HUES6 (cell line): ENCODE measurements around the gene GTF3C1.

Source experiments
- H3K27ac ChIP-seq: 2 replicates; pipeline ENCODE4 v1.7.0; 2013; ENCODE audit warnings: low read depth, mild to moderate bottlenecking, low read length, inconsistent platforms
- H3K27me3 ChIP-seq: 2 replicates; pipeline ENCODE4 v1.6.1; 2013; ENCODE audit warnings: low read length; ENCODE audit not compliant: control insufficient read depth, insufficient read depth
- H3K36me3 ChIP-seq: 2 replicates; pipeline ENCODE4 v1.6.1; 2013; ENCODE audit warnings: low read length; ENCODE audit not compliant: control insufficient read depth, insufficient read depth
- H3K4me1 ChIP-seq: 2 replicates; pipeline ENCODE4 v1.6.1; 2013; ENCODE audit warnings: low read length; ENCODE audit not compliant: control insufficient read depth, insufficient read depth
- H3K4me3 ChIP-seq: 2 replicates; pipeline ENCODE4 v1.5.1; 2013; ENCODE audit warnings: low read depth, low read length
- H3K9ac ChIP-seq: one replicate; pipeline ENCODE4 v1.6.1; 2013; ENCODE audit warnings: mild to moderate bottlenecking, low read length
- H3K9me3 ChIP-seq: 2 replicates; pipeline ENCODE4 v1.6.1; 2013; ENCODE audit warnings: low read depth, low read length; ENCODE audit not compliant: control insufficient read depth, insufficient read depth

GTF3C1 gene

GRCh38 chr16:27498916-27499658 lies 50.6 kb downstream of the GTF3C1 start:
- no peaks in the 10 kb centered on the region for H3K9me3 ChIP-seq
- no peak overlapping the region for H3K9ac ChIP-seq
- peaks cover 98% of the 10 kb centered on the region for H3K36me3 ChIP-seq
- no peak overlapping the region for H3K27ac ChIP-seq
- H3K27me3 ChIP-seq = no peaks in the 10 kb centered on the region
- no peaks in the 10 kb centered on the region for H3K4me1 ChIP-seq
- no peak overlapping the region for H3K4me3 ChIP-seq

- Histone ChIP-seq H3K4me1 (no peaks in the 10 kb centered on the region), H3K9me3 (no peaks in the 10 kb centered on the region), H3K9ac (no peak overlapping the region), H3K27me3 (no peaks in the 10 kb centered on the region), H3K27ac (no peak overlapping the region), H3K4me3 (no peak overlapping the region), H3K36me3 (peaks cover 98% of the 10 kb centered on the region)
Observed at GRCh38 chr16:27498031-27498825, 51.5 kb downstream of the GTF3C1 start.

DNA sequence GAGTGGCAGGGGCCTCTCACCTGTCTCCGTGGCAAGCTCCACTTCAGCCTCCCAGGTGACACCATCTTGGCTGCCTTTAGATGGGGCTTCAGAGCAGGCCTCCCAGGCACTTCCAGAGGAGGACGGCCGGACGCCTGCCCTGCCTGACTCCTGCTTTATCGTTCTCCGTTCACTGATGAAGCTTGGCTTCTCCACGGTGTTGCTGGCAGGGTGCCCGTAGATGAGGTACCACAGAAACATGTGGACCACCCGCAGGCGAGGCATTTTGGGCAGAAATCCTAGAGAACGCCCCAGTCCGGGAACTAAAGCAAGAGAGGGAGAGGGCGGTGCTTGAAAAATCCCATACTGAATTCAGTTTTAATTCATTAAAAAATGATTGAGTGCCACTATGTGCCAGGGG lies 54.5 kb downstream of the GTF3C1 start:
- Histone ChIP-seq H3K9me3 (no peaks in the 10 kb centered on the region), H3K27me3 (no peaks in the 10 kb centered on the region), H3K36me3 (peaks cover 98% of the 10 kb centered on the region), H3K27ac (no peak overlapping the region), H3K4me3 (no peak overlapping the region), H3K9ac (no peak overlapping the region), H3K4me1 (no peaks in the 10 kb centered on the region)

DNA sequence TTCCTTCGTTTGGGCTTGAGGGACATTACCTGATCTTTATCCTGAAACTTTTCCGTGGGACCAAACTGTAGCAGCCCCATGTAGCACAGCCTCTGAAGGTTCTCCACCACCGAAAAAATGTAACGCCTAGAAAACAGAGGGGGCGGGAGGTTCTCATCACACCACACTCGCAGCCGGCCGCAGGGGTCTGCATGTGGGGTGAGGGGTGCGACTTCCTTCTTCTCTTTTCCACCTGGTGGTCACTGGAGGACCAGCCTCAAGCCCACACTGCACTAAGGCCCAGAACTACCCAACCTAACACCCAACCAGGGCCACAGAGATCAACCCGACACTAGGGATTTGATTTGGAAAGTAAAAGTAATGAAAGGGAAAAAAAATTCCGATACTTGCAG lies 57.1 kb downstream of the GTF3C1 start:
- H3K9me3 ChIP-seq = no peaks in the 10 kb centered on the region
- H3K9ac ChIP-seq = no peak overlapping the region
- H3K4me3 ChIP-seq = no peak overlapping the region
- 0 out of 2 replicates have a peak overlapping the region, but pooled peaks have one; percentile 26 for H3K27ac ChIP-seq
- peaks cover 99% of the 10 kb centered on the region for H3K36me3 ChIP-seq
- H3K27me3 ChIP-seq = no peaks in the 10 kb centered on the region
- H3K4me1 ChIP-seq = no peaks in the 10 kb centered on the region

GRCh38 chr16:27491894-27492587 lies 57.7 kb downstream of the GTF3C1 start:
- peaks cover 99% of the 10 kb centered on the region for H3K36me3 ChIP-seq
- no peak overlapping the region for H3K4me3 ChIP-seq
- H3K27ac ChIP-seq = peak overlapping the region; percentile 26; the same call in 1 of the 2 replicates
- H3K27me3 ChIP-seq = no peaks in the 10 kb centered on the region
- no peaks in the 10 kb centered on the region for H3K4me1 ChIP-seq
- no peaks in the 10 kb centered on the region for H3K9me3 ChIP-seq
- H3K9ac ChIP-seq = no peak overlapping the region

GRCh38 chr16:27489906-27490305 lies 59.8 kb downstream of the GTF3C1 start:
- H3K4me3 ChIP-seq = no peak overlapping the region
- no peak overlapping the region for H3K9ac ChIP-seq
- no peaks in the 10 kb centered on the region for H3K9me3 ChIP-seq
- H3K27ac ChIP-seq = no peak overlapping the region
- H3K4me1 ChIP-seq = no peaks in the 10 kb centered on the region
- H3K36me3 ChIP-seq = peaks cover 99% of the 10 kb centered on the region
- H3K27me3 ChIP-seq = no peaks in the 10 kb centered on the region

- Histone ChIP-seq H3K9ac (no peak overlapping the region), H3K27ac (no peak overlapping the region), H3K36me3 (peaks cover 99% of the 10 kb centered on the region), H3K4me3 (no peak overlapping the region), H3K4me1 (no peaks in the 10 kb centered on the region), H3K9me3 (no peaks in the 10 kb centered on the region), H3K27me3 (no peaks in the 10 kb centered on the region)
Observed at GRCh38 chr16:27489421-27489820, 60.3 kb downstream of the GTF3C1 start.

DNA sequence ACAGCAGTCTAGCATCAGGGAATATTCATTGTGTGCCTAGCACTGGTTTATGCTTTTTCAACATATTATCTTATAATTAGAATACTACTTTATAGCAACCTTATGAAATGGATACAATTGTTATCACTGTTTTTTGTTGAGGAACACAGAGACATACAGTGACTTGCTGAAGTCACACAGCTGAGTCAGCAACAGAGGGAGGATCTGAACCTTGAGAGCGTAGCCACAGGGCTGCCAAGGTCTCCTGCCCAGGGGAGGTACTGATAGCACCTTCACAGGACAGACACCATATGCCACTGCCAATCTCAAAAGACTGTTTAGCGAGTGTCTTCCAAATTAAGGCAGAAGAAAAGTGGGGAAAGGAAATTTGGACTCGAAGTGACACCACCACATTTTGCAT lies 63.0 kb downstream of the GTF3C1 start:
- peaks cover 100% of the 10 kb centered on the region for H3K36me3 ChIP-seq

GRCh38 chr16:27486344-27486743 lies 63.4 kb downstream of the GTF3C1 start:
- H3K27me3 ChIP-seq = no peaks in the 10 kb centered on the region
- no peak overlapping the region for H3K27ac ChIP-seq
- no peaks in the 10 kb centered on the region for H3K4me1 ChIP-seq
- H3K9ac ChIP-seq = no peak overlapping the region
- no peak overlapping the region for H3K4me3 ChIP-seq
- peaks cover 100% of the 10 kb centered on the region for H3K36me3 ChIP-seq
- H3K9me3 ChIP-seq = no peaks in the 10 kb centered on the region

More for the DNA sequence above, 63.0 kb downstream of the GTF3C1 start:
- Histone ChIP-seq H3K27ac (no peak overlapping the region), H3K27me3 (no peaks in the 10 kb centered on the region), H3K9ac (no peak overlapping the region), H3K9me3 (no peaks in the 10 kb centered on the region), H3K4me3 (no peak overlapping the region), H3K4me1 (no peaks in the 10 kb centered on the region)

GRCh38 chr16:27485811-27486210 lies 63.9 kb downstream of the GTF3C1 start:
- Histone ChIP-seq H3K9ac (no peak overlapping the region), H3K27me3 (no peaks in the 10 kb centered on the region), H3K9me3 (no peaks in the 10 kb centered on the region), H3K4me3 (no peak overlapping the region), H3K4me1 (no peaks in the 10 kb centered on the region), H3K27ac (no peak overlapping the region), H3K36me3 (peaks cover 100% of the 10 kb centered on the region)

DNA sequence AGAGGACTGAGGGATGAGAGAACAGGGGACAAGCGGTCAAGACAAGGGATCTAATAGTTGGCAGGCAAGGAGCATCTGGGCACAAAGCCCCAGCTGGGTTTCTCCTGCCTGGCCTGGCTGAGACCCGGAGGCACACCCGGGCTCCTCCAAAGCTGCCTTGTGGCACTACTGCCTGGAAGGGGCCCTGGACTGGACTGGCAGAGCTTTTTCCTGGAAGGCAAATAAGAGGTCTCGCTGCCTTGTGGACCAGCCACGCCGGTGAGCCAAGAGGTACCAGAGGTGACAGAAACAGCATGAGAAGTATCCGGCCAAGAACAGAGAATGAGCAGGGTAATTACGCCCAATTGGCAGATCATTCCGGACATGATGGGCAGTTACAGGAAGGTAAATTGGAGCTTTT lies 64.6 kb downstream of the GTF3C1 start:
- Histone ChIP-seq H3K36me3 (peaks cover 100% of the 10 kb centered on the region), H3K9ac (no peak overlapping the region), H3K4me3 (no peak overlapping the region), H3K9me3 (no peaks in the 10 kb centered on the region), H3K27me3 (no peaks in the 10 kb centered on the region), H3K27ac (no peak overlapping the region), H3K4me1 (no peaks in the 10 kb centered on the region)
